IPS DF 19.7 (cell line): ENCODE results near the gene SH3BP4.

Source experiments
- DNase-seq: peaks from one replicate; pipeline ENCODE4 v3.0.0-alpha.2; 2013; ENCODE audit warnings: low read depth, low spot score

Gene SH3BP4

GRCh38 chr2:234951664-234952269, at the start of gene SH3BP4:
Gene SH3BP4, plus strand, starts transcription at chr2:234952017. Its CDS starts 82,986 bp downstream, at chr2:235035003.
- DNase-seq = no peak

- no peak for DNase-seq
Measured at GRCh38 chr2:234904785-234905184, 47.0 kb upstream of the SH3BP4 start.

GRCh38 chr2:234905547-234906265, 46.1 kb upstream of the SH3BP4 start:
- DNase-seq = no peak

GRCh38 chr2:234910186-234910679, 41.6 kb upstream of the SH3BP4 start:
- DNase-seq = no peak

GRCh38 chr2:234911271-234911670, 40.5 kb upstream of the SH3BP4 start:
- no peak for DNase-seq

- DNase-seq = no peak
Measured at GRCh38 chr2:234912437-234912836, 39.4 kb upstream of the SH3BP4 start.

GRCh38 chr2:234913208-234913626, 38.6 kb upstream of the SH3BP4 start:
- DNase-seq = no peak

- DNase-seq = no peak
Measured at GRCh38 chr2:234914371-234915154, 37.3 kb upstream of the SH3BP4 start.

- DNase-seq = no peak
Measured at GRCh38 chr2:234916674-234917073, 35.1 kb upstream of the SH3BP4 start.

- no peak for DNase-seq
Measured at GRCh38 chr2:234917211-234917975, 34.4 kb upstream of the SH3BP4 start.

- DNase-seq = no peak
Measured at GRCh38 chr2:234919711-234920110, 32.1 kb upstream of the SH3BP4 start.

GRCh38 chr2:234920836-234921235, 31.0 kb upstream of the SH3BP4 start:
- no peak for DNase-seq

GRCh38 chr2:234929002-234929401, 22.8 kb upstream of the SH3BP4 start:
- DNase-seq = no peak

GRCh38 chr2:234930397-234930796, 21.4 kb upstream of the SH3BP4 start:
- no peak for DNase-seq

GRCh38 chr2:234931371-234931770, 20.4 kb upstream of the SH3BP4 start:
- no peak for DNase-seq

- DNase-seq = no peak
Measured at GRCh38 chr2:234932591-234933168, 19.1 kb upstream of the SH3BP4 start.

GRCh38 chr2:234935311-234935710, 16.5 kb upstream of the SH3BP4 start:
- DNase-seq = no peak

GRCh38 chr2:234939576-234939975, 12.2 kb upstream of the SH3BP4 start:
- no peak for DNase-seq

GRCh38 chr2:234939996-234940395, 11.8 kb upstream of the SH3BP4 start:
- no peak for DNase-seq

GRCh38 chr2:234940527-234940926, 11.3 kb upstream of the SH3BP4 start:
- DNase-seq = no peak

GRCh38 chr2:234945339-234945873, 6.4 kb upstream of the SH3BP4 start:
- no peak for DNase-seq
